IMR-90 (cell line): ENCODE measurements around the gene CNNM3. TPM values are rescaled to one million over a fixed set of nuclear protein-coding genes. Genes with fewer than 3 reads are reported as not detected.

Source experiments
- ATAC-seq: fragments of 200-7000 bp; cut with Tn5 transposase; 2 replicates; pipeline ENCODE4 v1.9.1; 2020; ENCODE audit warnings: low read depth, mild to moderate bottlenecking, moderate library complexity
- BruUV-seq: library from RNA; stranded (reverse); fragments of 400-500 nt; replicated peaks from 2 replicates; lab custom pipeline; 2021; lab: Mats Ljungman, UMichigan
- CTCF ChIA-PET: fragments of 300-600 bp; formaldehyde crosslinking; extraction: SDS; loops from one replicate; lab custom pipeline; 2021; ENCODE audit warnings: antibody characterized with exemption; lab: Yijun Ruan, JAX
- POLR2A ChIA-PET: fragments of 300-600 bp; sonication (Branson Sonifier 250); formaldehyde crosslinking; loops from one replicate; lab custom pipeline; 2022; ENCODE audit warnings: antibody characterized with exemption; ENCODE audit not compliant: unreplicated experiment; lab: Charles Lee
- DNase-seq: peaks from one replicate; pipeline ENCODE4 v3.0.0; 2013
- H2AFZ ChIP-seq: replicated peaks from 2 replicates; pipeline ENCODE3; 2013; ENCODE audit warnings: low read length, mild to moderate bottlenecking; ENCODE audit not compliant: poor library complexity
- H2AK5ac ChIP-seq: 2 replicates; pipeline ENCODE4 v1.6.1; 2013; ENCODE audit warnings: low read depth, low read length, inconsistent platforms
- H2AK9ac ChIP-seq: replicated peaks from 2 replicates; pipeline ENCODE3; 2013; ENCODE audit warnings: mild to moderate bottlenecking, low read depth, low read length, moderate library complexity; ENCODE audit not compliant: poor library complexity
- H2BK120ac ChIP-seq: 2 replicates; pipeline ENCODE4 v1.6.1; 2013; ENCODE audit warnings: low read depth, low read length, inconsistent platforms
- H2BK15ac ChIP-seq: 3 replicates; pipeline ENCODE4 v1.6.1; 2013; ENCODE audit warnings: low read depth, low read length, inconsistent platforms
- H2BK20ac ChIP-seq: 2 replicates; pipeline ENCODE4 v1.6.1; 2013; ENCODE audit warnings: low read depth, mild to moderate bottlenecking, inconsistent platforms, low read length, moderate library complexity
- H2BK5ac ChIP-seq: 2 replicates; pipeline ENCODE4 v1.6.1; 2013; ENCODE audit warnings: mild to moderate bottlenecking, low read depth, low read length, inconsistent platforms; ENCODE audit not compliant: poor library complexity, severe bottlenecking
- H3K14ac ChIP-seq: replicated peaks from 2 replicates; pipeline ENCODE4 v1.6.1; 2013; ENCODE audit warnings: low read depth, low read length, inconsistent platforms
- H3K18ac ChIP-seq: 2 replicates; pipeline ENCODE4 v1.6.1; 2013; ENCODE audit warnings: low read depth, low read length, control low read depth
- H3K23ac ChIP-seq: 2 replicates; pipeline ENCODE4 v1.6.1; 2013; ENCODE audit warnings: low read depth, low read length, inconsistent platforms
- H3K27ac ChIP-seq: 2 replicates; pipeline ENCODE4 v1.5.1; 2013; ENCODE audit warnings: mild to moderate bottlenecking, control low read depth, low read length; ENCODE audit not compliant: insufficient read depth
- H3K27me3 ChIP-seq: 2 replicates; pipeline ENCODE4 v1.6.1; 2013; ENCODE audit warnings: low read length; ENCODE audit not compliant: control insufficient read depth, insufficient read depth
- H3K36me3 ChIP-seq: 2 replicates; pipeline ENCODE4 v1.6.1; 2013; ENCODE audit warnings: low read length, mixed read lengths; ENCODE audit not compliant: control insufficient read depth, insufficient read depth
- H3K4ac ChIP-seq: 2 replicates; pipeline ENCODE4 v1.6.1; 2013; ENCODE audit warnings: low read depth, low read length, inconsistent platforms
- H3K4me1 ChIP-seq: 2 replicates; pipeline ENCODE4 v1.6.1; 2013; ENCODE audit warnings: low read length, mixed read lengths; ENCODE audit not compliant: control insufficient read depth, insufficient read depth
- H3K4me2 ChIP-seq: 2 replicates; pipeline ENCODE4 v1.6.1; 2013; ENCODE audit warnings: low read depth, mild to moderate bottlenecking, control low read depth, low read length, moderate library complexity
- H3K4me3 ChIP-seq: 2 replicates; pipeline ENCODE4 v1.5.1; 2013; ENCODE audit warnings: low read depth, mild to moderate bottlenecking, control low read depth, low read length, moderate library complexity; ENCODE audit not compliant: insufficient read depth
- H3K56ac ChIP-seq: 2 replicates; pipeline ENCODE4 v1.6.1; 2013; ENCODE audit warnings: low read length, inconsistent platforms; ENCODE audit not compliant: insufficient read depth; ENCODE audit errors: extremely low read depth
- H3K79me1 ChIP-seq, 2 experiments: 2 replicates each; pipeline ENCODE4 v1.6.1; 2013; ENCODE audit warnings: low read length in 2 of 2, inconsistent platforms in 1 of 2, low read depth in 1 of 2
- H3K9ac ChIP-seq: 2 replicates; pipeline ENCODE4 v1.6.1; 2013; ENCODE audit warnings: low read depth, low read length, control low read depth
- H3K9me1 ChIP-seq: 2 replicates; pipeline ENCODE4 v1.6.1; 2013; ENCODE audit warnings: low read length, inconsistent platforms; ENCODE audit not compliant: insufficient read depth
- H3K9me3 ChIP-seq: 2 replicates; pipeline ENCODE4 v1.6.1; 2013; ENCODE audit warnings: low read length; ENCODE audit not compliant: control insufficient read depth, insufficient read depth
- H4K20me1 ChIP-seq: 2 replicates; pipeline ENCODE4 v1.6.1; 2013; ENCODE audit warnings: low read length, inconsistent platforms; ENCODE audit not compliant: insufficient read depth
- H4K5ac ChIP-seq: 2 replicates; pipeline ENCODE4 v1.6.1; 2013; ENCODE audit warnings: mild to moderate bottlenecking, low read depth, low read length, control low read depth
- H4K8ac ChIP-seq, 2 experiments: 2 replicates each; pipeline ENCODE4 v1.6.1; 2013; ENCODE audit warnings: low read depth in 2 of 2, low read length in 2 of 2, control low read depth in 1 of 2, inconsistent platforms in 1 of 2
- H4K91ac ChIP-seq: 2 replicates; pipeline ENCODE4 v1.6.1; 2013; ENCODE audit warnings: low read depth, low read length, inconsistent platforms; ENCODE audit not compliant: insufficient read depth
- BHLHE40 ChIP-seq: fragments of 150-350 bp; IDR thresholded peaks from 2 replicates; pipeline ENCODE4 v1.6.1; 2016; ENCODE audit warnings: mild to moderate bottlenecking, low read depth, low read length
- CTCF ChIP-seq: conservative IDR thresholded peaks from 2 replicates; pipeline ENCODE4 v1.5.1; 2012; ENCODE audit warnings: mild to moderate bottlenecking, low read depth, low read length, improper control_type of control experiment
- ELK1 ChIP-seq: fragments of 150-350 bp; IDR thresholded peaks from 2 replicates; pipeline ENCODE4 v1.6.1; 2016; ENCODE audit warnings: low read depth, mild to moderate bottlenecking, low read length, moderate library complexity, borderline replicate concordance
- FOS ChIP-seq: fragments of 150-350 bp; IDR thresholded peaks from 2 replicates; pipeline ENCODE4 v1.6.1; 2016; ENCODE audit warnings: low read depth, low read length
- MAFK ChIP-seq: IDR thresholded peaks from 2 replicates; pipeline ENCODE4 v1.6.1; 2012; ENCODE audit warnings: low read depth, low read length, improper control_type of control experiment
- MAZ ChIP-seq: IDR thresholded peaks from 2 replicates; pipeline ENCODE4 v1.6.1; 2012; ENCODE audit warnings: low read depth, mild to moderate bottlenecking, low read length, improper control_type of control experiment, moderate library complexity, borderline replicate concordance
- MXI1 ChIP-seq: IDR thresholded peaks from 2 replicates; pipeline ENCODE4 v1.6.1; 2012; ENCODE audit warnings: low read depth, mild to moderate bottlenecking, low read length, moderate library complexity, borderline replicate concordance
- NFE2L2 ChIP-seq: fragments of 150-350 bp; IDR thresholded peaks from 2 replicates; pipeline ENCODE4 v1.6.1; 2016; ENCODE audit warnings: low read depth, mild to moderate bottlenecking, low read length
- POLR2A ChIP-seq: IDR thresholded peaks from 2 replicates; pipeline ENCODE4 v1.6.1; 2012; ENCODE audit warnings: mild to moderate bottlenecking, low read depth, low read length
- RAD21 ChIP-seq: IDR thresholded peaks from 2 replicates; pipeline ENCODE4 v1.6.1; 2012; ENCODE audit warnings: low read length, improper control_type of control experiment
- RCOR1 ChIP-seq: IDR thresholded peaks from 2 replicates; pipeline ENCODE4 v1.6.1; 2012; ENCODE audit warnings: mild to moderate bottlenecking, low read length, improper control_type of control experiment; ENCODE audit not compliant: insufficient replicate concordance
- RFX5 ChIP-seq: IDR thresholded peaks from 2 replicates; pipeline ENCODE4 v1.8.0; 2012; ENCODE audit warnings: low read depth, mild to moderate bottlenecking, low read length, moderate library complexity
- SMC3 ChIP-seq: fragments of 150-350 bp; IDR thresholded peaks from 2 replicates; pipeline ENCODE4 v1.6.1; 2016; ENCODE audit warnings: low read depth, mild to moderate bottlenecking, antibody characterized with exemption, low read length, moderate library complexity
- USF2 ChIP-seq: fragments of 150-350 bp; IDR thresholded peaks from 2 replicates; pipeline ENCODE4 v1.6.1; 2017; ENCODE audit warnings: mild to moderate bottlenecking, antibody characterized with exemption, low read length, low read depth
- WGBS, 2 experiments: methylation state at CpG; one replicate each; pipeline versions ENCODE4 v1.1.5 to v1.1.7; 2013; ENCODE audit warnings: missing lambda C conversion rate in 2 of 2; ENCODE audit not compliant: insufficient read length in 1 of 2; ENCODE audit errors: extremely low coverage in 2 of 2; 5-methylcytosine and 5-hydroxymethylcytosine counted together
- dilution Hi-C: fragments of 300-500 bp; cut with HindIII; formaldehyde crosslinking; loops from one replicate; pipeline ENCODE4 v1.14.3; 2018; ENCODE audit warnings: low sequenced_read_pairs; ENCODE audit not compliant: unreplicated experiment
- in situ Hi-C: fragments of 300-500 bp; cut with MboI; formaldehyde crosslinking; loops from 3 replicates; pipeline ENCODE4 v1.14.3; 2019; ENCODE audit warnings: low sequenced_read_pairs, inconsistent platforms, mixed read lengths
- intact Hi-C: fragments of 100-400 bp; cut with micrococcal nuclease; formaldehyde crosslinking; loops from 2 replicates; pipeline ENCODE4 v1.10.0; 2022
- polyA plus RNA-seq, 3 experiments: library from polyadenylated mRNA; depleted of rRNA; stranded (reverse); fragments of >200 nt; gene quantifications; 2 replicates each; pipeline ENCODE4 v1.2.3, GENCODE V29; 2012; ENCODE audit warnings: low replicate concordance in 1 of 3
- total RNA-seq: library from RNA; depleted of rRNA; stranded (reverse); fragments of >200 nt; gene quantifications from 2 replicates; pipeline ENCODE4 v1.2.3, GENCODE V29; 2012

CNNM3 gene
- total and polyA plus RNA-seq, 2 of the 4 experiments (the other 2 are of a cell fraction): 2.3 to 6.1 TPM

GRCh38 chr2:96824079-96824870 is 8.2 kb downstream of the CNNM3 start:
- POLR2A ChIA-PET: no interaction called here
- Histone ChIP-seq H3K56ac (no peak overlapping the region), H3K4me1 (peaks cover 8% of the 10 kb centered on the region; the same call in 1 of the 2 replicates), H2BK120ac (no peak overlapping the region), H3K79me1 (peaks cover 16 to 44% of the 10 kb centered on the region in 2 experiments), H3K36me3 (peaks cover 23% of the 10 kb centered on the region), H2AK5ac (0 out of 2 replicates have a peak overlapping the region, but pooled peaks have one; percentile 1), H4K8ac (no peak overlapping the region), H4K5ac (no peak overlapping the region), H2BK15ac (no peak overlapping the region), H3K9me3 (no peaks in the 10 kb centered on the region), H3K9ac (no peak overlapping the region), H3K4me3 (no peak overlapping the region), H3K9me1 (peaks cover 12% of the 10 kb centered on the region; the same call in 1 of the 2 replicates), H3K27me3 (no peaks in the 10 kb centered on the region), H3K4me2 (no peak overlapping the region), H3K23ac (peak overlapping the region; percentile 26; the same call in 1 of the 2 replicates), H2BK20ac (no peak overlapping the region), H4K91ac (no peak overlapping the region), H3K27ac (no peak overlapping the region), H4K20me1 (peaks cover 37% of the 10 kb centered on the region), H3K14ac (no peak overlapping the region), H3K18ac (no peak overlapping the region), H2AK9ac (no peak overlapping the region), H3K4ac (no peak overlapping the region), H2AFZ (no peak overlapping the region), H2BK5ac (no peak overlapping the region)
- CTCF ChIA-PET: interaction anchor here (1.0 to 1.2 kb wide), 4 partner anchors 9 to 127 kb away, joined by 3 to 5 read pairs (median 4); partner anchors contain the start of gene ANKRD39
- intact Hi-C loops (no loop called here), dilution Hi-C loops (no loop called here), in situ Hi-C loops (no loop called here)
- DNase-seq (peak; percentile 83), ATAC-seq (peak; percentile 93)
- BruUV-seq: no TSS peak
- WGBS, 2 experiments: 38% methylated on average over 2 of the region's 6 CpGs; no CpG with 5 or more reads in 1 of the 2 experiments
- TF ChIP-seq USF2 (no peak), RCOR1 (no peak), MAFK (no peak), ELK1 (no peak), RAD21 (no peak), BHLHE40 (no peak), POLR2A (no peak), MXI1 (no peak), FOS (no peak), MAZ (no peak), SMC3 (no peak), NFE2L2 (no peak), RFX5 (no peak), CTCF (no peak)
